Right ventricle myocardium superior (tissue), 1 donor: ENCODE data around the gene CNN3. TPM values are rescaled to one million over a fixed set of nuclear protein-coding genes. Genes with fewer than 3 reads are reported as not detected.

Experiments used
- ATAC-seq: fragments of 200-7000 bp; cut with Tn5 transposase; one replicate; pipeline ENCODE4 v1.9.1; 2020; ENCODE audit warnings: mild to moderate bottlenecking; ENCODE audit not compliant: poor library complexity
- DNase-seq: peaks from one replicate; pipeline ENCODE4 v3.0.0-alpha.2; 2020
- intact Hi-C: fragments of 100-400 bp; cut with DNase I; formaldehyde crosslinking; loops from one replicate; pipeline ENCODE4 v1.11.2; 2022
- total RNA-seq: library from RNA; stranded (reverse); fragmentation: NEBNext Ultra II Directional; extraction: Animal tissue kit (Norgen Biotek cat#: 25700); gene quantifications from one replicate; pipeline ENCODE4 v1.2.1, GENCODE V29; 2021
- donor health status: DM: no; HTN: yes; CAD: no; lungs with severe emphysema.

CNN3 gene
- total RNA-seq, 1 donor from 2014 or later: 49.4 TPM

GRCh38 chr1:94927405-94928175 lies 680 bp upstream of the CNN3 start:
- ATAC-seq (no peak), DNase-seq (no peak)
- intact Hi-C loops: loop anchor here (2.0 to 10.0 kb wide), 2 partner anchors 87 to 115 kb away; no protein-coding TSS in a partner anchor

- peak; percentile 67 for DNase-seq
- intact Hi-C loops: loop anchor here (2.0 to 10.0 kb wide), 2 partner anchors 88 to 116 kb away; no protein-coding TSS in a partner anchor
- peak; percentile 78 for ATAC-seq
These were observed 590 bp downstream of the CNN3 start for GRCh38 chr1:94926126-94926914.

DNA sequence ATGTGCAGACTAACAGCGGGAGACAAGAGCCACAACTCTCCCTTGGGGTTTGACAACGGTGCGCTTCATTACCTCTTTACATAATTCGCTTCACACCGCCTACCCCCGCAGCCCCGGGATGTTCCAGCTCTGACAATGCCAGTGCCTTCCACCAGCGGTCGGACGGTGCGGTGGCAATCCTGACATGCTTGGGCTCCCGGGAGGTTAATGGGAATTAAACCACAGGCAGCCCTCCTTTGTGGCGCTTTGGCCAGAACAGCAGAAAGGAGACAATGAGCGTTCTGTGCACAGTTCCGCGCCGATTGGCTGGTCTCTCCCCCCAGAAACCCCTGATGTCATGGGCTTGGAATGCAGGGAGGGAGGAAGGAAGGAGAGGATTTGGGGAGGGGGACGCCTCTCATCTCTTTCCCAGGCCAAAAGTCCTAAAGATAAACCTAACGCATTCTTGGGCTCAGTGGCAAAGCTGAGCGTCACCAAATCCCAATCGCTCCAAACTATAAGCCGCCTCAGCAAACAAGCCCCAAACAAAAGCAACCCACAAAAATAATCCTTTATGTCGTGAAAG lies 1.3 kb downstream of the CNN3 start:
- DNase-seq: peak; percentile 76
- ATAC-seq: peak; percentile 50
- intact Hi-C loops: loop anchor here (2.0 to 10.0 kb wide), 2 partner anchors 89 to 117 kb away; no protein-coding TSS in a partner anchor

DNA sequence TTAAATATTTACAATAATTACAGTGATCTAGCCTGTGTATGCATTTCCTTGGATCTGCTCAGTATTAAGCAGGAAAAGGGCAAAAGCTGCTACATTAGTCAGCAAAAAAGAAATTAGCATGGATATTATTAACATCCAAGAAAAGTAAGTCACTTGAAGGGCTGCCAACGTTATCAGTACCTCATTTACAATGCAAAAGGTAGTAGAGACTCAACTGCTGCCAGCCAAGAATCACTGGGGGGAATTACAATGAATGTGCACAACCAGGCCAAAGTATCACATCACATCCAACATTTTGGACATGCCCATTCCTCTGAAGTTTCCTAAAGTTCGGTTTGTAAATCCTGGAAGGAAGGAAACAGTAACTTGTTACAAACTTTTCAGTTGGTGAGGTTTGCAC lies 1.9 kb downstream of the CNN3 start:
- DNase-seq (no peak), ATAC-seq (no peak)
- intact Hi-C loops: loop anchor here (10.0 kb wide), 1 partner anchor 90 kb away; no protein-coding TSS in a partner anchor

DNA sequence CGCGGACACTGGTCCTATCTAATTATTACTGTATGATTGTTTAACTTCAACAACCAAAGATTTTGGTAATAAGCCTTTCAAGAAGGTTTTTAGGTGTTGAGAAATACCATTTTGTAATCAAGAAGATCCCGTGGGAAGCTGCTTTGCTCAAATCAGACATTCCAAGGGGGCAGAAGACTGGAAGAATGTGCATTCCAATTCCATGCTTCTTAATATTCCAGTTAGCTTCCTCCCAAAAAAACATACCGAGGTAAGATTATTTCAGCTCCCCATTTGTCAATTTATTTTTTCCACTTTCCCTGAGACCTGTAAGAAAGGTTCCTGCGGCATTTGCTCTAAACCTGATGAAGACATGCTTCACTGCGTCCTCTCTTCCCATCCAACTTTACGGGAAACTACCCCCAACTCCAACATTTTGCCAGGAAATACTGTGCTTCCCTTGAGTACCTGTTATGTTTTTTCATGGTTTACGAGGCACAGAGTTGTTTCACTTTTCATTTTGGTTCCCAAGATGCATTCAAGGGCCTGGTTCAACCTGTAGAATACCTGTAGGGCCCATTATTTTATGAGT lies 4.1 kb downstream of the CNN3 start:
- ATAC-seq (no peak), DNase-seq (no peak)
- intact Hi-C loops: loop anchor here (10.0 kb wide), 1 partner anchor 92 kb away; no protein-coding TSS in a partner anchor

DNA sequence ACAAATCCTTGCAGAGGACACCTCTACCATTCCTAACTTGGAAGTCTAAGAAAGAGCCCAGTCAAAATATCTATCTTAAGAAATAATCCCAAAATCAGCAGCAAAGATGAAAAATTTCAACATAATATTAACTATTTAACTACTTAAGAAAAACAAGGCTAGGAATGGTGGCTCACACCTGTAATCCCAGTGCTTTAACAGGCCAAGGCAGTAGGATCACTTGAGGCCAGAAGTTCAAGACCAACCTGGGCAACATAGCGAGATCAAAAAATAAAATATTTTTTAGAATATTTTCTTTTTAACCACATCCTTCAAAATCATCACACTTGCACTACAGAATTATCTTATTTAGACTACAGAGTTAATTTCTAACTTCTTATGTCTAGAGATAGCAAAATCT lies 4.9 kb downstream of the CNN3 start:
- intact Hi-C loops: loop anchor here (10.0 kb wide), 1 partner anchor 93 kb away; no protein-coding TSS in a partner anchor
- DNase-seq (no peak), ATAC-seq (no peak)

DNA sequence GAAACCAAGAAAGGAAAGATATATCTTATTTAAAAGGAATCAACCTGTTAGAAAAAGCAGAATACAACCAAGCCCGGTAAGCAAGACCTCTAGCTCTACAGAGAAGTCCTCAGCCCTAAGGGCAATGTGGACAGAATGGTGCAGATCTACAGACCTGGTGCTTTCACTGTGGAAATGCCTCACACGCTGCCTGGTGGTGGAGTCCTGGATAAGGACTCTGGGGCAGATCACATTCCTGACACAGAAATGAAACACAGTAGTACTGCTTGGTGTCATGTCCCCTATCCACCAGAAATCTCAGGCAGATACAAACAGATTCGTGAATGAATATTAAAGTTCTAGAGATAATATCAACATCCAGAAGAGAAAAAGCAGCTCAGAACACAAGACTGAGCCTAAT lies 6.8 kb downstream of the CNN3 start:
- ATAC-seq (peak; percentile 31), DNase-seq (no peak)
- intact Hi-C loops: loop anchor here (10.0 kb wide), 1 partner anchor 95 kb away; no protein-coding TSS in a partner anchor

- intact Hi-C loops: loop anchor here (10.0 kb wide), 1 partner anchor 95 kb away; no protein-coding TSS in a partner anchor
- ATAC-seq (peak; percentile 7), DNase-seq (no peak)
These were observed 7.5 kb downstream of the CNN3 start for GRCh38 chr1:94919241-94920030.

DNA sequence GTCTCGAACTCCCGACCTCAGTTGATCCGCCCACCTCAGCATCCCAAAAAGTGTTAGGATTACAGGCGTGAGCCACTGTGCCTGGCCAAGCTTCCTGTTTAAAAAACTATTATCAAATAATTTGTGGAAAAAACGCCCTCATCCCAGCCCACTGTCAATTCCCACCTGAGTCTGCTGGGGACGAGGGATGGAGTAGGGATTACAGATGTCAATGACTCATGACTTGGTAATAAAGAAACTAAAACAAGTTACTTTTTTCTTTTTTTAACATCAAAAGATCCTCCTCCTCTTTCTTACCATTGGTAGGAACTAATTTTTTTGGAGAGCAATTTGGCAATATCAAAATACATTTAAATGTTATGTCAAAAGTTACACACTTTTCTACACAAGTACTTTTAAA lies 9.7 kb downstream of the CNN3 start:
- intact Hi-C loops: no loop called here
- no peak for DNase-seq
- no peak for ATAC-seq

GRCh38 chr1:94912263-94913184 lies 14.4 kb downstream of the CNN3 start:
- no peak for ATAC-seq
- intact Hi-C loops: loop anchor here (5.0 kb wide), 1 partner anchor 50 kb away; no protein-coding TSS in a partner anchor
- no peak for DNase-seq

DNA sequence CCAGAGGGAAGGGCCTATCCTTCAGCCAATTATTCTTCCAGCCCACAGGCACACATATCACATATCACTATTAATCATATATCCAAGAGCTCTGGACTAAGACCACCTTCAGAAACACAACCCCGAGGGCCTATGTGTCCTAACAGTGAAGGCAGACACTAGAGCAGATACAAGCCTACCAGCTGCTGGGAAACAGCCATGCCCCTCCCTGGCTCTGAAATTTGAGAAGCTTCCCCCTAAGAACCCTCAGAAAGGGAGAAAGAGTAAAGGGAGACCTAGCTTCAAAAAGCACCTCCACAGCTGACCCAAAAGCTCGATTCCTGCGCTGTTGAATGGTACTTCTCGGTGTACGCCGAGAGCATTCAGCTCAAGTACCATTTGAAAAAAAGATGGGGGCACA lies 17.4 kb downstream of the CNN3 start:
- intact Hi-C loops: no loop called here
- ATAC-seq (peak; percentile 16), DNase-seq (no peak)

GRCh38 chr1:94908965-94909364 lies 17.9 kb downstream of the CNN3 start:
- ATAC-seq (no peak), DNase-seq (no peak)
- intact Hi-C loops: no loop called here

- ATAC-seq (no peak), DNase-seq (no peak)
- intact Hi-C loops: no loop called here
These were observed 18.7 kb downstream of the CNN3 start for GRCh38 chr1:94908190-94908589.

GRCh38 chr1:94907136-94907535 lies 19.8 kb downstream of the CNN3 start:
- DNase-seq: no peak
- no peak for ATAC-seq
- intact Hi-C loops: no loop called here

GRCh38 chr1:94906382-94906781 lies 20.5 kb downstream of the CNN3 start:
- intact Hi-C loops: no loop called here
- DNase-seq (no peak), ATAC-seq (no peak)

DNA sequence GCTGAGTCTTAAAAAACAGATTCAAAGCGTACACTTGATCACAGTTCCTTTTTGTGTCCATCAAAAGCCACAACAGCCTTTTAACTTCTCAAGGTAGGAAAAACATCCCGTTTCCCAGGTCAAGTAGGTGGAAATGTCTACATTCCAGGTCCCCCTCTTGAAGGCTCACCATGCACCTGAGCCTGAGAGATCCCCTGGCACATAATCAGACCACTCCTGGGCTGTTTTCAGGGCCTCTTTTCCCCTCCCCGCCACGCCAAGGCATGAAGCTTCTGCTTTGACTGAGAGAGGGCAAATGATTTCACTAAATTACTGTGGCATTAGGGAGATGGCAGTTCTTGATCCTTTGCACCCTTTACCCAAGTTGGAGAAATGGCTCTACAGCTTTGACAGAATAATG lies 21.7 kb downstream of the CNN3 start:
- intact Hi-C loops: no loop called here
- no peak for ATAC-seq
- DNase-seq: no peak
